ENCODE results near the gene OR6K3. TPM values are rescaled to one million over a fixed set of nuclear protein-coding genes. Genes with fewer than 3 reads are reported as not detected.

OR6K3 gene
- total and polyA plus RNA-seq, 2 of the 13 experiments (the other 11 are each of a cell fraction or from before 2014, with no cell fraction given), result not detected

DNA sequence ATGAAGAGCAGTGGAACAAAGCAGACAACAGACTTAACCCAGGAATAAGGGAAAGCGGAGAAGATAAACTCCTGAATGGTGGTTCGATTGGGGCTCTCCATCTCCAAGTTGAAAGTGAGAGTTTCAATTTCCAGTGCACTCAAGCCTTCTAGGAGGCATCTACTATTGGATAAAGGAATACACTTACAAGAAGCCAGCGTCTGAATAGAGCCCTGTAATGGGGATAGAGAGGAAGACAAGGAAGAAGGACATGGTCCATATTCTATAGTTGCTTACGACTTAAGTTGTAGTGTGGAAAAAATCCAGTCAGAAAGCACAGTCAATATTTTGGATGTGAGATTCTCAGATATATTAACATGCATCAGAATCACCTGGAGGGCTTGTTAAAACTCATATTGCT, 20.0 kb downstream of the OR6K3 start, which contains the start of gene OR6K2 (continued):
- TF ChIP-seq, protein P1, sequence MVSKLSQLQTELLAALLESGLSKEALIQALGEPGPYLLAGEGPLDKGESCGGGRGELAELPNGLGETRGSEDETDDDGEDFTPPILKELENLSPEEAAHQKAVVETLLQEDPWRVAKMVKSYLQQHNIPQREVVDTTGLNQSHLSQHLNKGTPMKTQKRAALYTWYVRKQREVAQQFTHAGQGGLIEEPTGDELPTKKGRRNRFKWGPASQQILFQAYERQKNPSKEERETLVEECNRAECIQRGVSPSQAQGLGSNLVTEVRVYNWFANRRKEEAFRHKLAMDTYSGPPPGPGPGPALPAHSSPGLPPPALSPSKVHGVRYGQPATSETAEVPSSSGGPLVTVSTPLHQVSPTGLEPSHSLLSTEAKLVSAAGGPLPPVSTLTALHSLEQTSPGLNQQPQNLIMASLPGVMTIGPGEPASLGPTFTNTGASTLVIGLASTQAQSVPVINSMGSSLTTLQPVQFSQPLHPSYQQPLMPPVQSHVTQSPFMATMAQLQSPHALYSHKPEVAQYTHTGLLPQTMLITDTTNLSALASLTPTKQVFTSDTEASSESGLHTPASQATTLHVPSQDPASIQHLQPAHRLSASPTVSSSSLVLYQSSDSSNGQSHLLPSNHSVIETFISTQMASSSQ (IDR thresholded peaks at IDR 0.05; ENCODE audit: low read depth), result no peak
- TF ChIP-seq, protein P1 (CRISPR knock-in tag; IDR thresholded peaks at IDR 0.05; ENCODE audit: borderline replicate concordance), result no peak
- TF ChIP-seq SMAD1 (CRISPR knock-in tag; IDR thresholded peaks at IDR 0.05; ENCODE audit: borderline replicate concordance, low read depth) (no peak), ZNF83 (CRISPR knock-in tag; IDR thresholded peaks at IDR 0.05; ENCODE audit: borderline replicate concordance) (no peak)

DNA sequence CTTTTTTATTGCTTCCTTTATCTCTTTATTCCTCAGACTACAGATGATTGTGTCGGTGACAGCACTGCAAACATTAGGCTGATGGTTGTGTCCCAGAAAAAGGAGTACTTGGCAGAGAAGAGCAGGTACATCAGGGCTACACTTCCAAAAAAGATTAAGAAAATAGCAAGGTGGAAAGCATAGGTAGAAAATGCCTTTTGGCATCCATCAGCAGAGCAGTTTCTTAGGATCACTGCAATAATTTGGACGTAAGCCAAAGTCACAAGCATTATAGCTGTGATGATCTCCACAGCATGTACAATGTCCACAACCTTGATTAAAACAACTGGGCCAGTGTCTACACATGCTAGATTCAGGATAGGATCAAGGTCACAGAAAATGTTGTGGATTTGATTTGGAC, 25.9 kb downstream of the OR6K3 start:
- no peak overlapping the region for H3K4me2 ChIP-seq (ENCODE audit: low read depth, low read length)
- CTCF ChIA-PET (ENCODE audit: low intra/inter-chr PET ratio, low total read pairs), result no interaction called here
- no peaks in the 10 kb centered on the region for H3K27me3 ChIP-seq (ENCODE audit: control insufficient read depth in 1 of 2, insufficient read depth in 2 of 2, low read length in 2 of 2)
- DNase-seq (ENCODE audit: low spot score) (no peak), FAIRE-seq (no peak), ATAC-seq (no peak)
- no peak overlapping the region for H3K4me3 ChIP-seq (replicated peaks in 1 of 3; ENCODE audit: insufficient read depth in 1 of 3, low read depth in 2 of 3, low read length in 3 of 3)
- intact Hi-C loops (cut with micrococcal nuclease; ENCODE audit: unreplicated experiment) (no loop called here), in situ Hi-C loops (cut with HindIII; ENCODE audit: extremely low pct_ligation_motif_present, low pct_unique_long_range_greater_than_20kb) (no loop called here)
- H3K4me1 ChIP-seq (ENCODE audit: insufficient read depth, low read length), result no peaks in the 10 kb centered on the region
- 11% methylated on average over 2 of the region's 2 CpGs for WGBS (ENCODE audit: low lambda C conversion rate)
- BruUV-seq (replicated peaks), result no TSS peak
- no peak overlapping the region for H3K27ac ChIP-seq (ENCODE audit: extremely low read length, insufficient read depth, low read length)
- H3K9me3 ChIP-seq (ENCODE audit: low read length), result no peaks in the 10 kb centered on the region
- no peak overlapping the region for H2AFZ ChIP-seq (ENCODE audit: low read length)
- no peaks in the 10 kb centered on the region for H3K79me2 ChIP-seq (ENCODE audit: insufficient read depth, low read length)
- no peaks in the 10 kb centered on the region for H3K36me3 ChIP-seq (replicated peaks in 1 of 2; ENCODE audit: control insufficient read depth in 1 of 2, insufficient read depth in 2 of 2, low read length in 2 of 2)
- H3K9ac ChIP-seq (ENCODE audit: insufficient read depth, low read depth, low read length), result no peak overlapping the region
- no peaks in the 10 kb centered on the region for H4K20me1 ChIP-seq (ENCODE audit: insufficient read depth, low read length)
- POLR2A ChIA-PET, result no interaction called here
- no peak for TF ChIP-seq TAF15 (IDR thresholded peaks at IDR 0.05; ENCODE audit: low read depth, low read length, poor library complexity, severe bottlenecking)
- no peak for TF ChIP-seq ISX (CRISPR knock-in tag; conservative IDR thresholded peaks at IDR 0.05)
- no peak for TF ChIP-seq ZNF724P (CRISPR knock-in tag; IDR thresholded peaks at IDR 0.05; ENCODE audit: borderline replicate concordance)
- no peak for TF ChIP-seq NFKB2 (CRISPR knock-in tag; IDR thresholded peaks at IDR 0.05; ENCODE audit: borderline replicate concordance)
- TF ChIP-seq MAFK (conservative IDR thresholded peaks at IDR 0.05 in 1 of 2, IDR thresholded peaks at IDR 0.05 in 1 of 2; ENCODE audit: low read length in 2 of 2), result no peak
- TF ChIP-seq SATB2 (CRISPR knock-in tag; IDR thresholded peaks at IDR 0.05), result no peak
- TF ChIP-seq, protein P2, sequence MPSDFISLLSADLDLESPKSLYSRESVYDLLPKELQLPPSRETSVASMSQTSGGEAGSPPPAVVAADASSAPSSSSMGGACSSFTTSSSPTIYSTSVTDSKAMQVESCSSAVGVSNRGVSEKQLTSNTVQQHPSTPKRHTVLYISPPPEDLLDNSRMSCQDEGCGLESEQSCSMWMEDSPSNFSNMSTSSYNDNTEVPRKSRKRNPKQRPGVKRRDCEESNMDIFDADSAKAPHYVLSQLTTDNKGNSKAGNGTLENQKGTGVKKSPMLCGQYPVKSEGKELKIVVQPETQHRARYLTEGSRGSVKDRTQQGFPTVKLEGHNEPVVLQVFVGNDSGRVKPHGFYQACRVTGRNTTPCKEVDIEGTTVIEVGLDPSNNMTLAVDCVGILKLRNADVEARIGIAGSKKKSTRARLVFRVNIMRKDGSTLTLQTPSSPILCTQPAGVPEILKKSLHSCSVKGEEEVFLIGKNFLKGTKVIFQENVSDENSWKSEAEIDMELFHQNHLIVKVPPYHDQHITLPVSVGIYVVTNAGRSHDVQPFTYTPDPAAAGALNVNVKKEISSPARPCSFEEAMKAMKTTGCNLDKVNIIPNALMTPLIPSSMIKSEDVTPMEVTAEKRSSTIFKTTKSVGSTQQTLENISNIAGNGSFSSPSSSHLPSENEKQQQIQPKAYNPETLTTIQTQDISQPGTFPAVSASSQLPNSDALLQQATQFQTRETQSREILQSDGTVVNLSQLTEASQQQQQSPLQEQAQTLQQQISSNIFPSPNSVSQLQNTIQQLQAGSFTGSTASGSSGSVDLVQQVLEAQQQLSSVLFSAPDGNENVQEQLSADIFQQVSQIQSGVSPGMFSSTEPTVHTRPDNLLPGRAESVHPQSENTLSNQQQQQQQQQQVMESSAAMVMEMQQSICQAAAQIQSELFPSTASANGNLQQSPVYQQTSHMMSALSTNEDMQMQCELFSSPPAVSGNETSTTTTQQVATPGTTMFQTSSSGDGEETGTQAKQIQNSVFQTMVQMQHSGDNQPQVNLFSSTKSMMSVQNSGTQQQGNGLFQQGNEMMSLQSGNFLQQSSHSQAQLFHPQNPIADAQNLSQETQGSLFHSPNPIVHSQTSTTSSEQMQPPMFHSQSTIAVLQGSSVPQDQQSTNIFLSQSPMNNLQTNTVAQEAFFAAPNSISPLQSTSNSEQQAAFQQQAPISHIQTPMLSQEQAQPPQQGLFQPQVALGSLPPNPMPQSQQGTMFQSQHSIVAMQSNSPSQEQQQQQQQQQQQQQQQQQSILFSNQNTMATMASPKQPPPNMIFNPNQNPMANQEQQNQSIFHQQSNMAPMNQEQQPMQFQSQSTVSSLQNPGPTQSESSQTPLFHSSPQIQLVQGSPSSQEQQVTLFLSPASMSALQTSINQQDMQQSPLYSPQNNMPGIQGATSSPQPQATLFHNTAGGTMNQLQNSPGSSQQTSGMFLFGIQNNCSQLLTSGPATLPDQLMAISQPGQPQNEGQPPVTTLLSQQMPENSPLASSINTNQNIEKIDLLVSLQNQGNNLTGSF (CRISPR knock-in tag; IDR thresholded peaks at IDR 0.05), result no peak
- TF ChIP-seq ZNF124 (CRISPR knock-in tag; IDR thresholded peaks at IDR 0.05), result no peak
- TF ChIP-seq ZNF232 (CRISPR knock-in tag; IDR thresholded peaks at IDR 0.05; ENCODE audit: borderline replicate concordance), result no peak
- no peak for TF ChIP-seq CREB1 (IDR thresholded peaks at IDR 0.05)
- no peak for TF ChIP-seq CREB1 (CRISPR knock-in tag; IDR thresholded peaks at IDR 0.05)
